Measurements from ENCODE around the gene AOX1. TPM values are rescaled to one million over a fixed set of nuclear protein-coding genes. Genes with fewer than 3 reads are reported as not detected.
"Not testable (repeated sequence)": the region's sequence is repeated elsewhere in the genome, so short reads cannot be mapped to it uniquely, and the experiment has no call there.

The AOX1 gene
- 1 to 10 TPM; 5.7 to 8.7 TPM for total RNA-seq
- long read RNA-seq, full-length matches to known transcripts: 2 of 3 reads
- long read RNA-seq, partial matches to known transcripts: 1 of 3 reads
- long read RNA-seq, other reads (novel, unspliced or antisense): 0 of 3 reads

DNA sequence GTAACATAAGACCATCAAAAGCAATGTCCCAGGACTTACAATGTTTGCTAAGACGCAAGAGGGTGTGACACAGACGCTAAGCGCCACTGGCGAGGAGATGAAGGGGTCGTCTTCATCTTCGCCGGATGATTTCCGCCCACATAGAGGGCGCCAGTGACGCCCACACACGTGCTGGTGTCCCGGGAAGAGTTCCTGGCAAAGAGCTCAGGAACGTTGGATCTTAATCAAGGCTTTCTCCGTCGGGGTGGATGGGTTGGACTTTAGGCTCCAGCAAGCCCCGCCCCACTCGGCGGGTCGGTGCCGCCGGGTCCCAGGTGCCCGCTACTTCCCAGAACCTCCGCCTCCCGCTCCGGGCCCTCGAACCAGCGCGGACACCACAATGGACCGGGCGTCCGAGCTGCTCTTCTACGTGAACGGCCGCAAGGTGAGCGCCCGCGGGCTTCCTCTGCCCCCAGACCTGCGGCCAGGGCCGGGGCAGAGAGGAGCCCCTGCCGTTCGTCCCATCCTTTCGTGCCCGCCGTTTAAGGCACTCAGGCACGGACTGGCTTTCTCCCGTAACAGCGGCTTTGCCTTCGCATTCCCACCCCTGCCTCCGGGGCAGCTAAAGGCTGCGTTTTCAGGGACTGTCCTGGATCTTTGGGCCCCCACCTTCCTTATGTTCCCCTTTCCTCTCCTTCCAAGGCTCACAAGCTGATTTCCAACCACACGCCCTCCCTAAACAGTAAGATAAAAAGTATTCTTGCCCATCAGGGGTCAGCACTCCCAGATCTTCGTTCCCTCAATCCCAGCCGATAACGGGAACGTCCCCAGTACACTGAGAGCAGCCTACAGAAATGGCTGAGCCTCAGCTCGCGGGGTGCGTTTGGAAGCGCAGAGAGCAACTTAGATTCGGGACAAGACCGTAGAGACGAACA is at the start of gene AOX1:
Gene AOX1, plus strand, starts transcription at position 285 of the 914 bp plus-strand sequence. Its CDS starts 95 bp downstream, at position 380.
- intact Hi-C loops (cut with DNase I, micrococcal nuclease): no loop called here

DNA sequence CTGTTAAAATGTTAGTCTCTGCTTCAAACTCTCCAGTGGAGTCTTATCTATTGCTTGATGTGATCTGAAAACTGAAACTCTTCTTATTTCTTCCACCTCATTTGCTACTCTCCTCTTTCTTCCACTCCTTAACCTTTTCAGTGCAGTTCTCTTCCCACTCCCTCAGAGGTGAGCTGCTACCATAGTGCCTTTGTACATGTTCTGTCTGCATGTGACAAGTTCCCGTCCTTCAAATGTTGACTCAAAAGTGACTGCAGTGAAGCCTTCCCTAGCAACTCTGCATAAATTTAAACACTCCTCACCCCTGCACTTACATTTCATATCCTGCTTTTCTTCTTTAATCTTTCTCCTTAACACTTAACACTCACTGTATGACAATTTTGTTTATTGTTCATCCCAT is 47.7 kb upstream of the AOX1 start:
- ATAC-seq (no peak), DNase-seq (no peak)
- intact Hi-C loops (cut with DNase I, micrococcal nuclease): no loop called here

More for the DNA sequence above, at the start of gene AOX1:
- DNase-seq: peak; percentile 45 to 64
- peak; percentile 87 for ATAC-seq

DNA sequence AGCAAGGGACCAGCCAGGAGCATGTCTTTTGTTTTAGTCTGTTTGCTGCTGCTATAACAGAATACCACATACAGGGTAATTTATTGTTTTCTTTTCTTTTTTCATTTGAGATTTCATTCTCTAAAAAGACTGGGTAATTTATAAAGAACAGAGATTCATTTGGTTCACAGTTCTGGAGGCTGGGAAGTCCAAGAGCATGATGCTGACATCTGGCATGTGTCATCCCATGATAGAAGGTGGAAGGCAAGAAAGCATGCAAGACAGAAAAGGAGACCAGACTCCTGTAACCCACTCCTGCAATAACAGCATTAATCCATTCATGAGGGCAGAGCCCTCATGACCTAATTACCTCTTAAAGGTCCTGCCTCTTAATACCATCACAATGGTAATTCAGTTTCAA is 45.0 kb upstream of the AOX1 start:
- ATAC-seq (no peak), DNase-seq (no peak)
- intact Hi-C loops (cut with DNase I, micrococcal nuclease): no loop called here

DNA sequence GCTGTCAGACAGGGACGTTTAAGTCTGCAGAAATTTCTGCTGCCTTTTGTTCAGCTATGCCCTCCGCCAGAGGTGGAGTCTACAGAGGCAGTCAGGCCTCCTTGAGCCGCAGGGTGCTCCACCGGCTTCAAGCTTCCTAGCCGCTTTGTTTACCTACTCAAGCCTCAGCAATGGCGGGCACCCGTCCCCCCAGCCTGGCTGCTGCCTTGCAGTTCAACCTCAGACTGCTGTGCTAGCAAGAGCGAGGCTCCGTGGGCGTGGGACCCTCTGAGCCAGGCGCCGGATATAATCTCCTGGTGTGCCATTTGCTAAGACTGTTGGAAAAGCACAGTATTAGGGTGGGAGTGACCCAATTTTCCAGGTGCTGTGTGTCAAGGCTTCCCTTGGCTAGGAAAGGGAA is 19.2 kb upstream of the AOX1 start:
- DNase-seq; intact Hi-C loops (cut with DNase I, micrococcal nuclease); ATAC-seq: not testable (repeated sequence)

DNA sequence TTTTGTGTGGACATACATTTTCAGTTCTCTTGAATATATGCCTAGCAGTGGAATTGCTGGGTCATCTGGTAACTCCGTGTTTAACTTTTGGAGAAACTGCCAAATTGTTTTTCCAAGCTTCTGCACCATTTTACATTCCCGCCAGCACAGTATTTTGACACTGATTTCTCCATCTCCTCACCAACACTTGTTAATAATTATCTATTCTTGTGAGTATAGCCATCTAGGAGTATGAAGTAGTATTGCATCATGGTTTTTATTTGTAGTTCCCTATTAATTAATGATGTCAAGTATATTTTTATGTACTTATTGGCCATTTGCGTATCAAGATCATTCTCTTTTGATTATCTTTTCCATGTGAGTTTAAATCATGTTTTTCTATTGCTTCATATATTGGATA is 17.9 kb upstream of the AOX1 start:
- no peak for DNase-seq
- ATAC-seq: no peak
- intact Hi-C loops (cut with DNase I, micrococcal nuclease): no loop called here

DNA sequence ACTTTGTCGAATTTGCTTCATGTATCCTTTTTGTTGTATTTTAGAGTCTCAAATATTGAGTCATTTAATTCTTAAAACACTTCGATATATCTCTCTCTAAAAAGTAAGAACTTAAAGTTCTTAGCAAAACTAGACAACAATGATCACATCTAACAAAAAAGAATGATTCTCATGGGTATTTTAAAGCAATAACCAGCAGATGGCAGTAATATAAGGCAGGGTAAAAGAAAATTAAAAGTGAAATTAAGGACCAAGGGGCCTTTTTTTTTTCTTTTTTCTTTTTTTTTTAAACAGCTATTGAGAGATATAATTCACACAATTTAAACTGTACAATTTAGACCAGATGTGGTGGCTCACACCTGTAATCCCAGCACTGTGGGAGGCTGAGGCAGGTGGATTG is 9.9 kb upstream of the AOX1 start:
- no peak for ATAC-seq
- intact Hi-C loops (cut with DNase I, micrococcal nuclease): loop anchor here in 1 of 2 donors (5.0 kb wide), 1 partner anchor 126 kb away; no protein-coding TSS in a partner anchor
- DNase-seq: no peak

DNA sequence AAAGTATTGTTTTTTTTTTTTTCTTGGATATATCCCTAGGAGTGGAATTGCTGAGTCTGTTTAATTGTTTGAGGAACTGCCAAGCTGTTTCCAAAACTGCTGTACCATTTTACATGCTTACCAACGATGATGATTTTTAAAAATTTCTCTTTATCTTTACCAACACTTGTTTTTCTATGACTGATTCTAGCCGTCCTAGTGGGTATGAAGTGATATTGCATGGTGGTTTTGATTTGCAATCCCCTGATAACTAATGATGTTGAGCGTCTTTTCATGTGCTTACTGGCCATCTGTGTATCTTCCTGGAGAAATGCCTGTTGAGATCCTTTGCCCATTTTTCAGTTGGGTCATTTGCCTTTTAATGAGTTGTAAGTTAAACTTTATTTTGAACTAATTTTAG is 8.8 kb upstream of the AOX1 start:
- intact Hi-C loops (cut with DNase I, micrococcal nuclease): loop anchor here in 1 of 2 donors (5.0 kb wide), 1 partner anchor 125 kb away; no protein-coding TSS in a partner anchor
- ATAC-seq: no peak
- DNase-seq: no peak

DNA sequence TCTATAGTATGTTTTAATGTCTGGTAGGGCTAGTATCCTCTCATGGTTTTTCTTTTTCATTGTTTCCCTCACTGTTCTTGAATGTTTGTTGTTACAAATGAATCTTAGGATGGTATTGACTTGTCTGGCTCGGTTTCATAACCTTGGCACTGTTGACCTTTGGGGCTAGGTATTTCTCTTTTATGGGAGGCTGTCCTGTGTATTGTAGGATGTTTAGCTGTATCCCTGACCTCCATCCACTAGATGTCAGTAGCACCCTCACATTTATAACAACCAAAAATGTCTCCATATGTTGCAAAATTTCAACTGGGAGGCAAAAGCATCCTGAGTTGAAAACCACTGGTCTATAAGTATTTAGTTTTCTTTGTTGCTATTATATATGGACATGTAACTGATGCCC is 7.0 kb upstream of the AOX1 start:
- intact Hi-C loops (cut with DNase I, micrococcal nuclease): loop anchor here in 1 of 2 donors (5.0 kb wide), 1 partner anchor 124 kb away; no protein-coding TSS in a partner anchor
- no peak for DNase-seq

DNA sequence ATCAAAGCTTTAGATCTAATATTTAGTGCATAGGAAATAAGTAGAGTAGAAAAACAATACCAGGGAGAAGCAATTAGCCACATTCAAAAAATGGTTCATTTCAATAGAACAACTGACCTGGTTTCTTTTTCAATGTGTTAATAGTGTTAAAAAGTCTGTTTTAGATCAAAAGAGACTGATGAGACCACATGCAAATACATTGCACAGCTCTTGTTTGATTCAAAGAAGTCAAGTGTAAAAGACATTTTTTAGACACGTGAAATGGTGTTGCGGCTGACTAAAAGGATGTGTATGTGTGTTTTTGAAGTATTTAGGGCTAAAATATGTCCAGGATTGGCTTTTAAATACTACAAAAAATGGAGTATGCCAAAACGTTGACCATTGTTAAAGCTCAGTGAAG is 1.2 kb upstream of the AOX1 start:
- ATAC-seq (no peak), DNase-seq (no peak)
- intact Hi-C loops (cut with DNase I, micrococcal nuclease): no loop called here

More for the DNA sequence above, 7.0 kb upstream of the AOX1 start:
- ATAC-seq: peak; percentile 95

DNA sequence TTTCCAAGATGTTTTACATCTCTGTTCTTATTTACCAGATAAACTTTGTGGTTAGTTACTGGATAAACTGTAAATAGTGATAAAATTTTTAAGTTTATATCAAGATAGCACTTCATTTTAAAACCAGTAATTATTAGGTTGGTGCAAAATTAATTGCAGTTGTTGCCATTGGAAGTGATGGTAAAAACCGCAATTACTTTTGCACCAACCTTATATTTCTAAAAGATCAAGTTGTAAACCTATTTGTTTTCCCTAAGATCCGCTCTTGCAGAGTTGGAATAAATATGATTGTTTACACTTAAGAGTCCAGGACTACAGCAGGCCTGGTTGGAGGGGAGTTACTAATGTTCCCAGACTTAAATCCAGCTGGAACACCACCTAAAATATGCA is 479 bp upstream of the AOX1 start:
- intact Hi-C loops (cut with DNase I, micrococcal nuclease): no loop called here
- ATAC-seq (no peak), DNase-seq (no peak)

DNA sequence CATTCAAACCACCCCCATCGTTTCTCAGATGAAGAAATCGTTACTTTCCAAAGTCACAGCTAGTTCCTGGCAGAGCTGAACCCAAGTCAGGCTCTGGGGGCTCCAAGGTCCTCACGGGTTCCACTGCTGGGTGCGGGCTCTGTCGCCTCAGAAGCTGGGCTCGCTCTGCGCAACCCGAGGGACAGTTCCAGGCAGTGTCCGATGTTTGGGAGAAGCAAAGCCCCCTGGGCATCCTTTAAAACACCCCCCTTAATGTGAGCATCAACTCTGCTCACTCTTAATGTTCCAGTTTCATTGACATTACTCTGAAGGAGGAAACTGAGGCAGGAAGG is 796 bp downstream of the AOX1 start:
- intact Hi-C loops (cut with DNase I, micrococcal nuclease): no loop called here
- no peak for ATAC-seq
- DNase-seq: no peak

DNA sequence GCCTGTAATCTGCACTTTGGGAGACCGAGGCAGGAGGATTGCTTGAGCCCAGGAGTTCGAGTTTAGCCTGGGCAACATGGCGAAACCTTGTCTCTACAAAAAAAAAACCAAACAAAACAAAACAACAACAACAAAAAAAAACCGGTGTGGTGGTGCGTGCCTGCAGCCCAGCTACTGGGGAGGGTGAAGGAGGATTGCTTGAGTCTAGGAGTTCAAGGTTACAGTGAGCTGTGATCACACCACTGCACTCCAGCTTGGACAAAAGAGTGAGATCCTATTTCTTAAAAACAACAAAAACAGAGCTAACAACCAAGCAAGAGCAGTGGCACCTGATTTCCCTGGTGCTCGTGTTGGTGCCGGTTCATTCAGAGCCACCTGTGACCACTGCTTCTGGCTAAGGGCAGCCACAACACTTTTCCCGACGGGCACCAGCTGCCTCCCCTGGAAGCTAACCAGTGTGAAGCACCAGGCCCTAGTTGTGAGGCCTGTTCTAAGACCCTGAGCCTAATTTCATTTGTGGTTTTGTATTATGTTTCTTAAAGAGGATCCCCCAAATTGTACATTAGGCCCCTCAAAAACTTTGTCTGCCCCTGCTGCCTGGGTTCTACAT is 1.3 kb downstream of the AOX1 start:
- ATAC-seq: no peak
- no peak for DNase-seq
- intact Hi-C loops (cut with DNase I, micrococcal nuclease): no loop called here

DNA sequence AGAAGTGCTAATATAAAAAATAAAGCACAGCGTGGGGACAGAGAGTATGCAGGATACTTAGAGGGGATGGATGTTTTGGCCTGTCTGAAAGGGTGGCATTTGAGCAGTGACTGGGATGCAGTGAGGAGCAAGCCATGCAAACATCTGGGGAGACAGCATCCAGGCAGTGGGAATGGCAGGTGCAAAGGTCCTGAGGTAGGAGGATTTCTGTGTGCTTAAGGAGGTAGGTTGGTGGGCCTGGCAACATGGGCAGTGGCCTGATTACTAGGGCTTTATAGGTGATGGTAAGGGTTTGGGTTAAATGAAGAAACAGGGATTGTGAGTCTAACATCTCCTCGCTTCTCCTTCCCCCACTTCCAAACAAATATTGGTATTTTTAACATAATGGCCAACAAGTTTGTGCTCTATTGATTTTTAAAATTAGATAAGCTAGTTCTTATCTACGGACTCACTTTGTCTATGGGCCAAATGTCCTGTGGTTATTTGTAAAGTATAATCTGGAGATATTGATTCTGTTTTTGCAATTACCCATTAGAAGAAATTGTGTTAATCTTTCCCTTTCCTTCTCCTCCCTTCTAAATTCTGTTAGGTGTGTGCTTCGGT is 2.4 kb downstream of the AOX1 start:
- DNase-seq (no peak), ATAC-seq (no peak)
- intact Hi-C loops (cut with DNase I, micrococcal nuclease): no loop called here

DNA sequence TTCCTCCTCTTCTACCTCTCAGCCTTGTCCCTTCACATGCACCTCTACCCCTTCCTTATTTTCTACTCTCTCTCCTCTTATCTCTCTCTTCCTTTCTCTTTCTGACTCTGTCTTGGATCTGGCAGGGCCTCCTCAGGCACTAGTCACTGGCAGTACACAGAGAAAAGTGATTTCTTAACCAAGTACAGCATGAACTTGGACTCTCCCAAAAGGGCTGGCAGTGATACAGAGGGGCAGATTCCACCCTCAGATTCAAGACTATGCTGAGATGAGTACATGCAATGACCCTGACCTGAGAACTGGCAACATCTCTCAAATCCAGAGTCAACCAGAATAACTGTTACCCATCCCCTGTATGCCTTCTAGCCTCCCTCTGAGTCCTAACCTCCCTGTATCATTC is 4.3 kb downstream of the AOX1 start:
- DNase-seq: no peak
- intact Hi-C loops (cut with DNase I, micrococcal nuclease): no loop called here
- ATAC-seq: no peak

DNA sequence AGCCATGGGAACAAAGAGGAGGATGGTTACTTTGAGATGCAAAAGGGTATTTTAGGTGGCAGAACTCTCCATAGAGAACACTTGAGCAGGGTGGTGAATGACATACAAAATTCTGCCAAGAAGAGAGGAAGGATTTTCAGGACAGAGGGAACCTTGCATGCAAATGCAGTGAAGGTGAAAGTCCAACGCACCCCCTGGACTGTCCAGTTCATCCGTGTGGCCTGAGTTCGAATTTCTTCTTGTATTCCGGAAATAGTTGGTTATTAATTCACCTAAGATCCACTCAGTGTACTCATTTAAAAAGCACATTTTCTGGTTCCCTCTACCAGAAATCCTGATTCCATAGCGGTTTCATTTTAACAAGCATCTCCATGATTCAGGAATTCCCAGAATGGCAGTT is 5.5 kb downstream of the AOX1 start:
- no peak for ATAC-seq

DNA sequence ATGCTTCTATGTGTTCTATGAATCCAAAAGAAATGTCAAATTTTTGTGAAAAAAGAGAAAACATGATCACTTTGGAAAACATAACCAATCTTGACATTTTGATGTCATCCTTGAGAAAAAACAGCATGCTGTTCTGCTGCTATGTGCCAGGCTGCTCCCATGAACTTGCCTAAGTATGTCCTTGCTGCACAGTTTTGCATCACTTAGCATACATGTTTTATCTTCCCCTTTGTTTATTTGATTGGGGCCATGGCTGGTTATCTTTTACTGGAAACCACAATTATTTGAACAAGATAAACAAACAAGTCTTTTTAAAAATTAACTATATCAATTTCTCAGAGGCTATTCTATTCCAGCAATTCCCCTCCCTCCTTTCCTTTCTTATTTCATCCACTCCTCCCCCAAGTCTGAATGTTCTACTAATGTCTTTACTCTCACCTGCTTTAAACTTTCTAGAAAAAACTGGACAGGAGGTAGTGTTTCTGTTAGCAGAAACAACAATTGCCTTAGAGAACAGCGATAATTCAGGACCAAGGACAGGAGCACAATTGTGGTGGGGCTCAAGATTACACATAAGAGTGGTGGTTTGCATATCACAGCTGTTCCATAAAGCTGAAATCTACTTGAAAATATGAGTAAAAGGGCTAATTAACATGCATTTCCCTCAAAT is 6.7 kb downstream of the AOX1 start:
- intact Hi-C loops (cut with DNase I, micrococcal nuclease): no loop called here
- no peak for DNase-seq
- no peak for ATAC-seq

More for the DNA sequence above, 5.5 kb downstream of the AOX1 start:
- intact Hi-C loops (cut with DNase I, micrococcal nuclease): no loop called here
- no peak for DNase-seq

DNA sequence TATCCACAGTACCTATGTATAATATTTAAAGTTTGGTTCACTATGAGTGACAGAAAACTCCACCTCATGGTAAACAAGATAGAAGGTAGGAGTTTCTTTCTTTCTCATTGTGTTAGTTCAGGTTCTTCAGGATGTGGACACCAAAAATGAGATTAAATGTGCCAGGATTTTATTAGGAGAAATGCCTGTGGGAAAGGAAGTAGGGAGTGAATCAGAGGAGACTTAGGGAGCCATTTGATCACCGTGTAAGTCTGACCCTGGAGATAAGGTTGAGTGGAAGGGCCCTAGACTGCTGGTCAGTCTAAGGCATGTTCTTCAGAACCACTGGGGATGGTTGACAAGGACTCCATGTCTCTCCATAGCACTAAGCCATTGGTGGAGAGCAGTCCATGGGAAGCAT is 8.1 kb downstream of the AOX1 start:
- no peak for ATAC-seq
- intact Hi-C loops (cut with DNase I, micrococcal nuclease): no loop called here
- no peak for DNase-seq

DNA sequence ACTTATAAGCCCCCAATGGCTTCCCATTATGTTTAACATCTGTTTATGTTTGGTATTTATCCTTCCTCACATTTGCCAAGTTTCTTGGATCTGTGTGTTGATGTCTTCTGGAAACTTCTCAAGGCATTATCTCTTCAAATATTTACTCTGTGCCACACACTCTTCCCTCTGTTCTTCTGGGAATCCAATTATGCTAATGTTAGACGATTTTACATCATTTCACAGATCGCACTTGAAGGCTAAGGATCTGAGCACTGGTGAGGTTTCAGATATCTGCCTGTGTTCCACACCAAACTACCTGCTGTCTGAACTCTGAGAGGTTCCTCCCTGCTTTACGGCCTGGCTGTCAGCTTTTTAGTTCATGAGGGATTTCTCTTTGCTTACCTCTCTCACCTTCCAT is 10.1 kb downstream of the AOX1 start:
- peak; percentile 17 for ATAC-seq
- intact Hi-C loops (cut with DNase I, micrococcal nuclease): no loop called here

More for the DNA sequence above, 10.1 kb downstream of the AOX1 start:
- DNase-seq: no peak
